GM18873 (cell line): ENCODE data around the gene UNC79.

Experiments used
- ATAC-seq: cut with Tn5 transposase; IDR thresholded peaks from one replicate; pipeline ENCODE4 v1.9.1; 2021; ENCODE audit warnings: mild to moderate bottlenecking, moderate library complexity, moderate number of reproducible peaks; ENCODE audit not compliant: unreplicated experiment, low FRiP score

The UNC79 gene

GRCh38 chr14:93702946-93703345, 272.2 kb downstream of the UNC79 start:
- ATAC-seq, result no peak

- ATAC-seq, result no peak
These were observed 273.2 kb downstream of the UNC79 start for GRCh38 chr14:93703941-93704340.

- no peak for ATAC-seq
These were observed 274.9 kb downstream of the UNC79 start for GRCh38 chr14:93705513-93706156.

- ATAC-seq, result no peak
These were observed 275.7 kb downstream of the UNC79 start for GRCh38 chr14:93706360-93706955.

GRCh38 chr14:93707475-93707874, 276.7 kb downstream of the UNC79 start:
- no peak for ATAC-seq

- ATAC-seq, result no peak
These were observed 277.6 kb downstream of the UNC79 start for GRCh38 chr14:93708311-93708734.

GRCh38 chr14:93708800-93709199, 278.1 kb downstream of the UNC79 start:
- no peak for ATAC-seq

GRCh38 chr14:93709249-93709648, 278.5 kb downstream of the UNC79 start:
- ATAC-seq, result no peak

- ATAC-seq, result no peak
These were observed 281.5 kb downstream of the UNC79 start for GRCh38 chr14:93712079-93712837.

- ATAC-seq, result no peak
These were observed 282.3 kb downstream of the UNC79 start for GRCh38 chr14:93712838-93713724.

- ATAC-seq, result no peak
These were observed 283.1 kb downstream of the UNC79 start for GRCh38 chr14:93713726-93714405.

GRCh38 chr14:93714605-93715004, 283.9 kb downstream of the UNC79 start:
- no peak for ATAC-seq

- no peak for ATAC-seq
These were observed 284.7 kb downstream of the UNC79 start for GRCh38 chr14:93715279-93715927.

- ATAC-seq, result no peak
These were observed 285.4 kb downstream of the UNC79 start for GRCh38 chr14:93716002-93716745.

GRCh38 chr14:93716746-93717667, 286.3 kb downstream of the UNC79 start:
- no peak for ATAC-seq

- ATAC-seq, result no peak
These were observed 287.1 kb downstream of the UNC79 start for GRCh38 chr14:93717668-93718320.

- ATAC-seq, result no peak
These were observed 288.5 kb downstream of the UNC79 start for GRCh38 chr14:93719256-93719655.
